ENCODE data around the gene OPCML. TPM values are rescaled to one million over a fixed set of nuclear protein-coding genes. Genes with fewer than 3 reads are reported as not detected.

Gene OPCML
- total and polyA plus RNA-seq, 2 donors from 2014 or later, result 0.77 to 1.1 TPM

DNA sequence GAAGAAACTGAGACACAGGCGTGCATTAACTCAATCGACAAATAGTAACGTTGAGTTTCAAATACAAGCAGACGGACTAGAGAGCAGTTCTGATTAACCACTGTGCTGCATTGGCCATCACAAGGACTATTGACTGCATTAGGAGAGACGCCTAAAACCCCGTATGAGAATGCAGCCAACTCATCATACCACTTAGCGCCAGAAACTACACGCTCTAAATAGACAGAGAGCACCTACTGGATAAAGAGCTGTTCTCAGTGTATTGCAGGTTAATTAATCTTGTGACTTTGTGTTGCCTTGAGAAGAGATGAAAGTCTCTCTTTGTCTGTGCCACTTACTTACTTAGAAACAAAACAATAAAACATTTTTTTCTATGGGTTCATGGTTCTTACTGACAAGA is 484.0 kb downstream of the OPCML start:
- no peak for FAIRE-seq
- intact Hi-C loops (cut with DNase I), result no loop called here
- H3K9me3 ChIP-seq (ENCODE audit: control insufficient read depth in 2 of 3, insufficient read depth in 1 of 3, low read length in 3 of 3), result no peaks in the 10 kb centered on the region

GRCh38 chr11:133047771-133048115 is 484.6 kb downstream of the OPCML start:
- Histone ChIP-seq H3K36me3 (ENCODE audit: control insufficient read depth in 2 of 3, insufficient read depth in 3 of 3, low read length in 3 of 3) (no peaks in the 10 kb centered on the region), H3K4me1 (ENCODE audit: control insufficient read depth in 2 of 3, insufficient read depth in 2 of 3, low read depth in 1 of 3, low read length in 3 of 3) (peaks cover under 1 to 17% (median 11%) of the 10 kb centered on the region in 3 donors), H3K9me3 (ENCODE audit: control insufficient read depth in 2 of 3, insufficient read depth in 1 of 3, low read length in 3 of 3) (no peaks in the 10 kb centered on the region), H3K9ac (ENCODE audit: low read length in 3 of 3) (no peak overlapping the region), H3K27me3 (ENCODE audit: control insufficient read depth, insufficient read depth, low read length) (no peaks in the 10 kb centered on the region), H3K4me3 (ENCODE audit: low read length in 3 of 3) (no peak overlapping the region), H3K27ac (ENCODE audit: low read depth in 2 of 2, low read length in 2 of 2) (no peak overlapping the region)
- no peak for FAIRE-seq
- TF ChIP-seq, protein P1, sequence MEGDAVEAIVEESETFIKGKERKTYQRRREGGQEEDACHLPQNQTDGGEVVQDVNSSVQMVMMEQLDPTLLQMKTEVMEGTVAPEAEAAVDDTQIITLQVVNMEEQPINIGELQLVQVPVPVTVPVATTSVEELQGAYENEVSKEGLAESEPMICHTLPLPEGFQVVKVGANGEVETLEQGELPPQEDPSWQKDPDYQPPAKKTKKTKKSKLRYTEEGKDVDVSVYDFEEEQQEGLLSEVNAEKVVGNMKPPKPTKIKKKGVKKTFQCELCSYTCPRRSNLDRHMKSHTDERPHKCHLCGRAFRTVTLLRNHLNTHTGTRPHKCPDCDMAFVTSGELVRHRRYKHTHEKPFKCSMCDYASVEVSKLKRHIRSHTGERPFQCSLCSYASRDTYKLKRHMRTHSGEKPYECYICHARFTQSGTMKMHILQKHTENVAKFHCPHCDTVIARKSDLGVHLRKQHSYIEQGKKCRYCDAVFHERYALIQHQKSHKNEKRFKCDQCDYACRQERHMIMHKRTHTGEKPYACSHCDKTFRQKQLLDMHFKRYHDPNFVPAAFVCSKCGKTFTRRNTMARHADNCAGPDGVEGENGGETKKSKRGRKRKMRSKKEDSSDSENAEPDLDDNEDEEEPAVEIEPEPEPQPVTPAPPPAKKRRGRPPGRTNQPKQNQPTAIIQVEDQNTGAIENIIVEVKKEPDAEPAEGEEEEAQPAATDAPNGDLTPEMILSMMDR (IDR thresholded peaks at IDR 0.05; ENCODE audit: borderline replicate concordance, extremely low read depth, insufficient read depth), result no peak
- no peak for DNase-seq
- intact Hi-C loops (cut with DNase I), result no loop called here

More for the DNA sequence above, 484.0 kb downstream of the OPCML start:
- Histone ChIP-seq H3K27me3 (ENCODE audit: control insufficient read depth, insufficient read depth, low read length) (no peaks in the 10 kb centered on the region), H3K27ac (ENCODE audit: low read depth in 2 of 2, low read length in 2 of 2) (no peak overlapping the region), H3K4me3 (ENCODE audit: low read length in 3 of 3) (no peak overlapping the region), H3K4me1 (ENCODE audit: control insufficient read depth in 2 of 3, insufficient read depth in 2 of 3, low read depth in 1 of 3, low read length in 3 of 3) (peaks cover 0 to 15% (median 12%) of the 10 kb centered on the region in 3 donors), H3K36me3 (ENCODE audit: control insufficient read depth in 2 of 3, insufficient read depth in 3 of 3, low read length in 3 of 3) (no peaks in the 10 kb centered on the region), H3K9ac (ENCODE audit: low read length in 3 of 3) (no peak overlapping the region)
- TF ChIP-seq, protein P1 (IDR thresholded peaks at IDR 0.05; ENCODE audit: borderline replicate concordance, extremely low read depth, insufficient read depth), result no peak
- no peak for DNase-seq

DNA sequence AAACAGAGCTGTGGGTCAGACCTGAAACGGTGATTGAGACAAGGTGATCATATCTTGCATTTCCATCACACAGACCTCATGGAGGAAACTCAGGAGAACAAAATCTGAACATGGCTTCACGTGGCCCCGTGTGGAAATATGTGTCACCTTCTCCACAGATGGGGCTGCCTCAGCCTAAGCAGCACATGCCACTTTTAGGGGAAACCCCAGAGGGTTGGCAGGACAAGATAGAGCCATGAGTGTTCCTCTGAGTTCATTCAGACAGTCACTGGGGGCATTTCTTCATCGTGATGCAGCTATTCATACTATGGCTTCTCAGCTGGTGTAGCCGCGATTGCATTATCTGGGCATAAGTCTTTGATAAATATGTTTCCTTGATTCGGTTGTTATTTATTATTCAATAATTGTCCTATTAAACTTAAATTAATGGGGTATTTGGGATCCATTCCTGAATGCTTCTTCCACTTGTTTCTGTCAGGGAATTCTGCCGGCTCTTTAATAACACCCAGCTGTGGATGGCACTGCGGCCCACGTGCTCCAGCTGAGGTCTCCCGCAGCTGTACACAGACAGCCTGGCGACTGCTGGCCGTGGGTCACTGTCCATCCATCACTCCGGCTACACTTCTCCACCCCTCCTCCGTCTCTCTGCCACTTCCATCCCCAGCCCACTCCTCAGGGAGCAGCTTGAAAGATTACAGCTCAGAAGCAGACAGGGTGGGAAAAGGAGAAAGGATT is 485.1 kb downstream of the OPCML start:
- DNase-seq (peak in 2 of 5 donors; percentile 28 to 39), FAIRE-seq (no peak)
- Histone ChIP-seq H3K9ac (ENCODE audit: low read length in 3 of 3) (no peak overlapping the region), H3K4me1 (ENCODE audit: control insufficient read depth in 2 of 3, insufficient read depth in 2 of 3, low read depth in 1 of 3, low read length in 3 of 3) (peaks cover 3 to 16% (median 7%) of the 10 kb centered on the region in 3 donors), H3K27me3 (ENCODE audit: control insufficient read depth, insufficient read depth, low read length) (no peaks in the 10 kb centered on the region), H3K4me3 (ENCODE audit: low read length in 3 of 3) (no peak overlapping the region), H3K36me3 (ENCODE audit: control insufficient read depth in 2 of 3, insufficient read depth in 3 of 3, low read length in 3 of 3) (no peaks in the 10 kb centered on the region), H3K9me3 (ENCODE audit: control insufficient read depth in 2 of 3, insufficient read depth in 1 of 3, low read length in 3 of 3) (no peaks in the 10 kb centered on the region), H3K27ac (ENCODE audit: low read depth in 2 of 2, low read length in 2 of 2) (no peak overlapping the region)
- TF ChIP-seq, protein P1 (IDR thresholded peaks at IDR 0.05; ENCODE audit: borderline replicate concordance, extremely low read depth, insufficient read depth), result no peak
- intact Hi-C loops (cut with DNase I), result no loop called here

All from kidney (tissue), 14 donors.